Motor neuron (in vitro differentiated cells): Measurements from ENCODE around the gene PRSS12. TPM values are rescaled to one million over a fixed set of nuclear protein-coding genes. Genes with fewer than 3 reads are reported as not detected.

Experiments
- ATAC-seq, 8 experiments: fragments of 200-7000 bp; cut with Tn5 transposase; replicated peaks in 6 of 8; 2 replicates each; pipeline ENCODE4 v1.8.0; 2021; ENCODE audit warnings: mild to moderate bottlenecking in 8 of 8, moderate library complexity in 8 of 8
- H3K27ac ChIP-seq, 2 donors: fragments of 250-450 bp; sonication (Bioruptor Pico); 2 replicates each; pipeline ENCODE4 v1.9.0; 2021; ENCODE audit warnings: antibody characterized with exemption in 2 of 2, mild to moderate bottlenecking in 2 of 2, moderate library complexity in 1 of 2
- H3K4me1 ChIP-seq, 2 donors: fragments of 250-450 bp; sonication (Bioruptor Pico); replicated peaks in 1 of 2; 2 replicates each; pipeline ENCODE4 v1.6.1; 2021; ENCODE audit warnings: antibody characterized with exemption in 2 of 2, mild to moderate bottlenecking in 2 of 2, moderate library complexity in 1 of 2
- H3K4me3 ChIP-seq, 5 donors: fragments of 250-450 bp; sonication (Bioruptor Pico); 2 replicates each; pipeline ENCODE4 v1.9.0; 2021; ENCODE audit warnings: antibody characterized with exemption in 5 of 5, mild to moderate bottlenecking in 5 of 5, moderate library complexity in 4 of 5
- WGBS, 10 experiments: fragments of 450-650 bp; shearing (Covaris generic); methylation state at CpG; one replicate each; pipeline ENCODE4 v1.0.0; 2022; 5-methylcytosine and 5-hydroxymethylcytosine counted together
- in situ Hi-C, 9 experiments: fragments of 400-800 bp; cut with MboI; loops; one replicate each; pipeline ENCODE4 v1.15.0; 2021; ENCODE audit warnings: low sequenced_read_pairs in 9 of 9, low pct_unique_long_range_greater_than_20kb in 2 of 9; ENCODE audit not compliant: unreplicated experiment in 9 of 9
- total RNA-seq, 8 experiments: library from RNA; unstranded; fragments of 300-600 nt; gene quantifications; 2 replicates each; pipeline versions ENCODE4 v1.2.3 to v1.2.4, GENCODE V29; 2022

PRSS12 gene
- total RNA-seq, 8 experiments from 2014 or later = 1.9 to 1,684 (median 6.1) TPM

DNA sequence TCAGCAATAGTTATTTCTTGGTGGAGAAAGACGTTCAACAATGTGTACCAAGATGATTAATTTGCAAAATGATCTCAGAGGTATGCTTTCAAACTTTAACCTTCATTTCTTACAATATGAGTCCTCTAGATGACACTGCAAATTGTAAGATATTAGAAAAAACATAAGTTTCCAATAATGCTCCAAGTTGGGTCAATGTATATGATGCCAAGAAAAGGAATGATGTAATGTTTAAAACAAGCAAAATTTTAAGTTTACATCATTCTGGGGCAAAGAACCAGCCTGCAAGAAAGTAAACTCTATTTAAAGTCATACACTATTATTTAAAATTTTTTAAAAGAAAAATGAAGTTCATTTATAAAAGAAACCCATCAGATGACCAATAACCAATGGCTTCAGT, 56.1 kb downstream of the PRSS12 start:
- Histone ChIP-seq H3K4me1 (no peaks in the 10 kb centered on the region), H3K27ac (no peak overlapping the region), H3K4me3 (no peak overlapping the region)
- no peak for ATAC-seq
- in situ Hi-C loops = no loop called here
- 50 to 100% (median 73%) methylated on average over 1 of the region's 1 CpG; no CpG with 5 or more reads in 3 of the 10 experiments for WGBS, 10 experiments

DNA sequence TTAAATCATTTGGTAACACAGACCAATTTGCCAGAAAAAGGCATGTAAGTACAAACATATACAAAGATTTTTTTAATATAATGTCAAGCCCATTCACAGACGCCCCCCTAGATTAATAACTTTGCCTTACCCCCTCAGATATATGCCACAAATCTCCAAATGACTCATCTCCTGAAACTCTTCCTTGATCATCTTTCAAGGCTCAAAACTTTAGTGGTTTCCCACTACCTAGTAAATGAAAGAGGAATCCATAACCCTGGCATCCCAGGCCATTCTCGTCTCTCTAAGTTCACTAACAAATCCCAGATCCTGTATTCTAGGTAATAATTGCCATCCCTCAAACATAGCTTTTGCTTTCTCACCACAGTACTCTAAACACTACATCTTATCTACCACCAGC, 61.9 kb downstream of the PRSS12 start:
- no peak for ATAC-seq
- no peak overlapping the region for H3K27ac ChIP-seq
- in situ Hi-C loops = no loop called here
- 48 to 100% (median 83%) methylated on average over 1 to 2 of the region's 2 CpGs; no CpG with 5 or more reads in 3 of the 10 experiments for WGBS, 10 experiments
- H3K4me1 ChIP-seq = no peaks in the 10 kb centered on the region
- H3K4me3 ChIP-seq = no peak overlapping the region

DNA sequence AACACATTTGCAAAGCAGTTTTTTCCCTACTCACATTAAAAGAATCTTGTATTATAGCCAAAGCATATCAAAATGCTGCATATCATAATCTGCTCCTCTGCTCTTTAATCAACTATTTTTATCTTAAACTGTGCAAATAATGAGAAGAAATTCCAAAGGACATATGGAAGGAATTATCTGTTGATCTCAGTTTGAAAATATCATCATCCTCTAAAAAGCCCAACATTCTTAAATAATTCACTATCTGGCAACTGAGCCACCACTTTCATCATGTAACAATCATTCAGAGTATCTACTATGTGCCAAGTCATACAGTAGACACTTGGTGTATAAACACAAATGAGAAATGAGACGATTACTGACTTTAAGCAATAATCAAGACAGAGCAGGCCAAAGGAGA, 63.0 kb downstream of the PRSS12 start:
- Histone ChIP-seq H3K4me1 (no peaks in the 10 kb centered on the region), H3K27ac (no peak overlapping the region), H3K4me3 (no peak overlapping the region)
- WGBS, 10 experiments = 0 to 100% (median 56%) methylated on average over 1 of the region's 1 CpG; no CpG with 5 or more reads in 2 of the 10 experiments
- ATAC-seq = peak in 3 of 8 experiments; percentile 11 to 53 (median 19)
- in situ Hi-C loops = no loop called here

DNA sequence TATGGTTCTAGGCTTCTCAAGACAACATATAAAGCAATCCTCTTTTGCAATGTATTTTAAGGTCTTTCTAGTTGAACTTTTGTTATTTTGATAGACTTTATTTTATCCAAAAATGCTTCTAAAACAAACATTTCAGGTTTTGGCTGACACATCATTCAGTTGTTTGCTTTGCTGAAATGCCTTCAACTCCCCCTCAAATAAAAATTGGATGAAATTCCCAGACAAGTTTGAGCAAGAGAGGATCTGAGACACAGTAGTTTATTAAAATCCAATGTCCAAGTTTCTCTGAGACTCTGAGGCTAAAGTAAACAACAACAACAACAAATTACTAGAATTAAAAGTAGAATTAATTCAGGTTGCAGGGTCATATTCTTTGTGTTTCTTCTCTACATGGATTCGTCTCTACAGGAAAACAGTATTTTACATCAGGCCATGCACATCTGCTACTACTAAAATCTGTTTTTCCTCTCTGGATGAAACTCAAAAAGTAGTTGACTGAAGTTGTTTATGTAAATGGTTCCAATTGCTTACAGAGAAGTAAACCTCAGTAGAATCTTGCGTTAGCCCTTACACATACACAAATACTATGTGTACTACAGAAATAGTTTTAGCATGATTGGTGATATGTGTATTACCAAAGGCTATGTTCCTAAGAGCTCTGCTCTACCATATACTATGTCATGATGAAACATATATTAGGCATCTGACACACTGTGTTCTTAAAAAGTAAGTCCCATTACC, 64.9 kb downstream of the PRSS12 start:
- no peak overlapping the region for H3K4me3 ChIP-seq
- no peaks in the 10 kb centered on the region for H3K4me1 ChIP-seq
- no peak overlapping the region for H3K27ac ChIP-seq
- in situ Hi-C loops = no loop called here
- 10 to 100% (median 85%) methylated on average over 1 to 2 of the region's 2 CpGs; no CpG with 5 or more reads in 1 of the 10 experiments for WGBS, 10 experiments
- ATAC-seq = peak in 2 of 8 experiments; percentile 11 to 15

DNA sequence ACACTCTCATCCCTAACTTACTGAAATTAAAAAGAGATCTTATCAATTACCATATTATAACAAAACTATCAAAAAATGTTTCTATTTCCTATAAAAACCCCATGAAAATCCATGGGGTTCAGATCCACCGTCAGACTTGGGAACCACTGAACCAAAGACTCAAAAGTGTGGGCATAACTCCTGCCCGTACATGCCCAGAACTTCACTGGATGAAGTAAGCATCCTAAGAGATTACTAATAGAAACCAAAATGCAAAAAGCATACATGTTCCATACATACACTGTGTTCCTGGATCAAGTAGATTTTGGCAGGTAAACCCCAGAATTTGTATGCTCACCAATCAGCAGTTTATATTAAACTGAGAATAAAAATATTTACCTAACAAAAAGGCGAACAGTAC, 66.1 kb downstream of the PRSS12 start:
- WGBS, 10 experiments = 90 to 100% (median 100%) methylated on average over 1 to 3 of the region's 3 CpGs; no CpG with 5 or more reads in 2 of the 10 experiments
- peaks cover 0 to 4% of the 10 kb centered on the region in 2 donors for H3K4me1 ChIP-seq
- in situ Hi-C loops = no loop called here

DNA sequence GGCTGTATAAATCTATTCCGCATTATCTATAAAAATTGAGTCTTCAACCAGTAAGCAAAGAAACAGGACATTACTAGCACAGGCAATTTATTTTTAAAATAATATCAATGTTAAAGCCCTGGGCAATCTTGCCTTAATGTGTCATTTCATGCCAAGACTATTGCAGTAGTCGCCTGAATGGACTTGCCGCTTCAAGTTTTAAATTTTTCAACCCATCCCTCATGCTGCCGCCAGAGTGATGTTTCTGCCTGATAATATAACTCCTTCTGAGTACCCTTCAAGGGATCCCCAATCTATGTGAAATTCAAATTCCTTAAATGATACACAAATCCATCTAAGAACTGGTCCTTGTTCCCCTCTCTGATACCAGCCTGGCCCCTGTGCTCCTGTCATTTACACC, 66.9 kb downstream of the PRSS12 start:
- WGBS, 10 experiments = 83 to 100% (median 94%) methylated on average over 1 to 4 of the region's 4 CpGs
- Histone ChIP-seq H3K4me1 (peaks cover 0 to 4% of the 10 kb centered on the region in 2 donors), H3K27ac (no peak overlapping the region), H3K4me3 (no peak overlapping the region)
- in situ Hi-C loops = no loop called here
- no peak for ATAC-seq

More for the DNA sequence above, 66.1 kb downstream of the PRSS12 start:
- H3K4me3 ChIP-seq = no peak overlapping the region
- H3K27ac ChIP-seq = no peak overlapping the region
- no peak for ATAC-seq

DNA sequence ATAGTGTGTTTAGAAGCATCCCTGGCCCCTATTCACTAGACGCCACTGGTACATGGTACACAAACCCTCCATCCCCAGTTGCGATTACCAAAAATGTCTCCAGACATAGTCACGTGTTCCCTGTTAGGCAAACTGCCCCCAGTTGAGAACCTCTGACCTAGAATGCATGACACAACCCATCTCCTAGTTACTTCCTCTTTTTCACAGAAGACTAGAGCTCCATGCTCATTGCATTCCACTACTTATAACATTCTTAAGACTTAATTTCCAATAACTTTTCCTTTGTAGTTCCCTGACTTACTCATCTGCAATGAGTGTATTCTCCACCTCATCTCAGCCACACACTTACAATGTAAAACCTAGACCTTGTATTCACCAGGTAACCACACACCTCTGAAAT, 68.6 kb downstream of the PRSS12 start:
- ATAC-seq = no peak
- no peak overlapping the region for H3K27ac ChIP-seq
- no peak overlapping the region for H3K4me3 ChIP-seq
- WGBS, 10 experiments = 64 to 100% (median 92%) methylated on average over 2 to 3 of the region's 3 CpGs; no CpG with 5 or more reads in 4 of the 10 experiments
- H3K4me1 ChIP-seq = peaks cover 0 to 10% of the 10 kb centered on the region in 2 donors
- in situ Hi-C loops = no loop called here

DNA sequence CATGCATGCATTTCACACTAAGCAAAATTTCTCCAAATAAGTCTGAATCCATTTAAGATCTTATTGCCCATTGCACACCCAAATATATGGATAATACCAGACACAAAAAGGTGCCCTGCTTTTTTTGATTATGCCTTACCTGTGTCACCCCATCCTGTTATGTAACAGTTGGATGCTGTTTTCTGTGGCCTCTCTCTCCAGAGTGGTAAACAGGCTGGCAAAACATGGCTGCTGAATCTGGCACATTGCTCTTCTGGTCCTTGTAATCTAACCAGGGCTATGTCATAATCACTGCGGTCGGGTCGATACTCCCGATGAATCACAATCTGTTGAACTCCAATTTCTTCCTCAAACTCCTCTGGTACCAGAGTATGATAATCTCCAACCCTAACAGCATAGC, 70.1 kb downstream of the PRSS12 start:
- in situ Hi-C loops = no loop called here
- H3K4me3 ChIP-seq = no peak overlapping the region
- H3K4me1 ChIP-seq = peaks cover 0 to 10% of the 10 kb centered on the region in 2 donors
- 0 to 91% (median 45%) methylated on average over 1 to 4 of the region's 4 CpGs; no CpG with 5 or more reads in 6 of the 10 experiments for WGBS, 10 experiments
- peak in 2 of 8 experiments; percentile 1 for ATAC-seq
- no peak overlapping the region for H3K27ac ChIP-seq

DNA sequence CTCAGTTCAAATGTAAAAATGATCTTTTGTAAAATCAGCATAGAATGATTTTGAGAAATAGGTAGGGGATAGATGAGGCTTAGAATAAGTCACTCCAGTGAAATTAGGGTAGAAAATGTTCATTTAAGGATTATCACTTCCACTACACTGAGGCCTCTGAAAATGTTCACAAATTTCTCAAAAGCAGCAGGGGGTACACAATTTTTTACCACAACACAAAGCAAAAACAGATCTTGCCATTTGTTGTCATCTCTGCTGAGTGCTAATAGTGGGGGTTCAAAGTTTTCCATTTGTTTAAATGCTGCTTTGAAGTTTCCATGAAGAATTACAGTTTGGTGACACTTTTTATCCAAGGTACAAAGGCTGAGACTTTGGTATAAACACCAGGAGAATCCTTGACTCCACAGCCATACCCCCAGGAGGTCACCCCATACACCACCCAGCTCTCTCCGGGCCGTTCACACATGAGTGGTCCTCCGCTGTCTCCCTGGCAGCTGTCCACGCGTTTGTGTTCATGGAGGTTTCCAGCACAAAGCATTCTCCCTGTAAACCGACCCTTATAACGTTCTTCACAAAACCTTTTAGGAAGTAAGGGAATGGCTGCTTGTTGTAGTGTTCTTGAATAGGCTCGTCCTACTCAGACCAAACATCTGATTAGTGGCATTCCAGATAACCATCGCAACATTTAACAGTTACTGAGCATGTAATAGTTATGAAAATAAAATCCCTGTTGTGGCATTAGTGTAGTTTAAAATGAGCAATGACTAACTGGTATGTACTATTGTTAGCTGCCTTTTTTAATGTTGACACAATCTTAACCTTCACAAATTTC, 71.0 kb downstream of the PRSS12 start:
- no peak overlapping the region for H3K27ac ChIP-seq
- in situ Hi-C loops = no loop called here
- H3K4me3 ChIP-seq = no peak overlapping the region
- WGBS, 10 experiments = 4 to 66% (median 32%) methylated on average over 4 to 7 of the region's 9 CpGs; no CpG with 5 or more reads in 3 of the 10 experiments
- peaks cover 0 to 10% of the 10 kb centered on the region in 2 donors for H3K4me1 ChIP-seq
- peak in 3 of 8 experiments; percentile 2 to 4 (median 3) for ATAC-seq

DNA sequence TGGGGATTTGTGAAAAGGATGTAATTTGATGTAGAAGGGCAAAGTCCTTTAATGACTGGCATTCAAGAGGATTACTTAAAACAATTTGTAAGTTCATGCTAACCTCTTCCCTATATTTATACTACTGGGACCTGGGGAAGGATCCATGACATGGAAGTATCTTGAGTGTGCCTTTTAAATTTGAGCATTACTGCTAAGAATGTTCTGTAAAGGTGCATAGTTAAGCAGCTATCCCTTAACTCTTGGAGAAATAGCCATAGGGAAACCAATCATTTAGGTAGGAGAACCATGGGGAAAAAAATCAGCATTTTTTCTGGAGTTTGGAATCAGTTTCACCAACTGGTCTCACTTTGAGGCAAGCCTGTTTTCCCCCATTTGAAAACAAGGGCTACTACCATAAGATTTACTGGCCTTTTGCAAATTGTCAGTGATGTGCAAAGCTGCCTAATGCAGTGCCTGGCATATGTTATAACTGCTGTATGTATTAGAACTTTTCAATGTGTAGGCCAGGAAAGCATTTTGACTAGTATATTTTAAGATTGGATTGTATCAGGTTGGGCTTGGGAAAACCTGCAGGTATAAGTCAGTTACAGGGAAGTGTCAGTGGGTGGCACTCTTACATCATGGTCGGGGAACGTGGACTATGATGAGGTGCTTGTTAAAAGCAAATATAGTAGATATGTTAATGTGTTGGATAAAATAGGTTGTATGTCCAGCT, 72.1 kb downstream of the PRSS12 start:
- Histone ChIP-seq H3K4me1 (peaks cover 0 to 10% of the 10 kb centered on the region in 2 donors), H3K27ac (no peak overlapping the region), H3K4me3 (peak overlapping the region in 1 of 5 donors; percentile 3)
- in situ Hi-C loops = no loop called here
- peak in 6 of 8 experiments; percentile 7 to 32 (median 18) for ATAC-seq
- WGBS, 10 experiments = 0 to 67% (median 11%) methylated on average over 1 to 2 of the region's 2 CpGs; no CpG with 5 or more reads in 4 of the 10 experiments

DNA sequence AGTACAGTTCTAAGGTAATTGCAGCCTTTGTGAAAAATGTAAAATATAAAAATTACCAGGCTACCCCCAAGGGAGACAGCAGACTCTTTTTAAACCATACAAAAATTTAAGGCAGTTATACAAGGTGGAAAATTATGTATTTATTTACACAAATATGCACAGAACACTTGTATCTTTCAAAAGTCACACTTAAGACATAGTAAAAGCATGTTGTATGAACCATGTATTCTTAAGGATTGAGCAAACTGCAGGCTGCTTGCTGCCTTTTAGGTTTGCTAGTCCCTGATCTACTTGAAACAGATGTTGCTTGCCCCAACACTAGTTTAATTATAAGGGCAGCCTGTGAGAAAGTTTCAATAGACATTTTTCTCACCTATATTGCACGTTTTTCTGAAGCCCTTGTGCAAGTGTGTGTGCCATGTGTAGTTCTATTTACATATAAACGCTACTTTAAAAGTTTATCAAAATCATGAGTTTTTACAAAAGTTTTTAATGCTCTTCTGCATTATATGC, 72.8 kb downstream of the PRSS12 start:
- 0 to 44% (median 0%) methylated on average over 1 to 2 of the region's 2 CpGs; no CpG with 5 or more reads in 1 of the 10 experiments for WGBS, 10 experiments
- in situ Hi-C loops = no loop called here
- ATAC-seq = no peak
- Histone ChIP-seq H3K4me1 (peaks cover 0 to 10% of the 10 kb centered on the region in 2 donors), H3K27ac (no peak overlapping the region), H3K4me3 (peak overlapping the region; percentile 60 to 87 (median 75))

DNA sequence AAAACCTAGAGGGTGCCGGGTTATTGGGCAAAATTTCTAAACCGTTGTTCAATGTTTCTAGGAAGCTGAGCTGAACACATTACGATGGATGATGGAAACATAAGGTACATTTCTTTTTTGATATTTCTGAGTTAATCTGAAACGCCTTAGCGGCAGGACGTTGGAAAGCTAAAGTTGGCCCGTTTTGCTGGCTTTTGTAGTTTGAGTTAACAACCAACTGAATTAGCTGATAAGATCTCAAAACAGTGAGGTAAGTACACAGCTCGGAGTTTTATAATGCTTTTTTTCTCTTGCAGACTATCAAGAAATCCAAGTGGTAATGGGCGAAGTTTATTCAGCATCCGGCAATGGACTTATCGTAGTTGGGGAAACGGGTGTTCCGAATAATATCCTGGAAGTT, 73.5 kb downstream of the PRSS12 start:
- 0 to 15% (median 2%) methylated on average over 4 to 13 of the region's 13 CpGs for WGBS, 10 experiments
- in situ Hi-C loops = no loop called here
- peak overlapping the region in 1 of 2 donors; percentile 88 for H3K27ac ChIP-seq
- peaks cover 0 to 10% of the 10 kb centered on the region in 2 donors for H3K4me1 ChIP-seq
- peak overlapping the region; percentile 60 to 87 (median 75) for H3K4me3 ChIP-seq
- no peak for ATAC-seq
